Measurements from ENCODE around the gene CCNF.
A peak's percentile ranks its signal among the peaks of the same experiment; 100 is the strongest.

Gene CCNF

DNA sequence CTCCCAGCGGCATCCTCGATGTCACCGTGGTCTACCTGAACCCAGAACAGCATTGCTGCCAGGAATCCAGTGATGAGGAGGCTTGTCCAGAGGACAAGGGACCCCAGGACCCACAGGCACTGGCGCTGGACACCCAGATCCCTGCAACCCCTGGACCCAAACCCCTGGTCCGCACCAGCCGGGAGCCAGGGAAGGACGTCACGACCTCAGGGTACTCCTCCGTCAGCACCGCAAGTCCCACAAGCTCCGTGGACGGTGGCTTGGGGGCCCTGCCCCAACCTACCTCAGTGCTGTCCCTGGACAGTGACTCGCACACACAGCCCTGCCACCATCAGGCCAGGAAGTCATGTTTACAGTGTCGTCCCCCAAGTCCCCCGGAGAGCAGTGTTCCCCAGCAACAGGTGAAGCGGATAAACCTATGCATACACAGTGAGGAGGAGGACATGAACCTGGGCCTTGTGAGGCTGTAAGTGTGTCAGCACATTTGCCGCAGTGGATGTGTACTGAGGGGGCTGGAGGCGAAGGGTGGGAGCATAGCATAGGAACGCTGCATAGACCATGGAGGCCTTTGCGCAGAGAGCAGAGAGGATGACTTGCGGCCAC lies 27.4 kb downstream of the CCNF start:
- no peak for DNase-seq (ENCODE audit: low read depth, low spot score)

DNA sequence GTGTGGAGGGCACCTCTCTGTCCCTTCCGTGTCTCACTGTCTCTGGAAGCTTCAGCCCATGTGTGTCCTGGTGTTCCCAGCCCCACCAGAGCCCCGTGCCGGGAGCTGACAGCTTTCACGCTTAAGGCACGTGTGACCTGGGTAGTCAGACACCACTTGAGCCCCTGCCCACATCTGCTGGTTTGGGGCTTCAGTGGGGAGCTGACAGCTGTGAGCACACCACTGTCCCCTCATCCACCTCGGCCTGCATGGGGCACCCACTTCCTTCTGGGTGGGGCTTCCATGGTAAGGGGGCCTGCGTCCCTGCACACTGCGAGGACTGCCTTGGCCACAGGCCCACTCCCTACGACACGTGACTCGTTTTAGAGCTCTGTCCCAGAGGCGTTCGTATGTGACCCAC lies 28.0 kb downstream of the CCNF start:
- DNase-seq (ENCODE audit: low read depth, low spot score) = no peak

DNA sequence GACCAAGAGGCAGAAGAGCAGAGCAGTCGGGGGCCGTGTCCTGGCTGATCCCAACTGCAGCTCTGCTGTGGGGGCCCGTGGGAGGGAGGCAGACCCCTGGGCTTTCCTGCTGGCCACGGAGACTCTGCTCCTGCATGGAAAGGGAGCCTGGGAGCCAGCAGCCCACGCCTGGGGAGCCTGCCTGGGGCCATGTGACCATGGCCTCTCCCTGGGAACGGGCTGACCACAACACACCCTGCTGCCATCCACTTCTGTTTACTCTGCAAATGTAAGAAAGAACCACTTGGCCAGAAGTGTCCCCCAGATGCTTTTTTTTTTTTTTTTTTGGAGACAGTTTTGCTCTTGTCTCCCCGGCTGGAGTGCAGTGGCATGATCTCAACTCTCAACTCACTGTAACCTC lies 28.7 kb downstream of the CCNF start:
- DNase-seq (ENCODE audit: low read depth, low spot score) = no peak

DNA sequence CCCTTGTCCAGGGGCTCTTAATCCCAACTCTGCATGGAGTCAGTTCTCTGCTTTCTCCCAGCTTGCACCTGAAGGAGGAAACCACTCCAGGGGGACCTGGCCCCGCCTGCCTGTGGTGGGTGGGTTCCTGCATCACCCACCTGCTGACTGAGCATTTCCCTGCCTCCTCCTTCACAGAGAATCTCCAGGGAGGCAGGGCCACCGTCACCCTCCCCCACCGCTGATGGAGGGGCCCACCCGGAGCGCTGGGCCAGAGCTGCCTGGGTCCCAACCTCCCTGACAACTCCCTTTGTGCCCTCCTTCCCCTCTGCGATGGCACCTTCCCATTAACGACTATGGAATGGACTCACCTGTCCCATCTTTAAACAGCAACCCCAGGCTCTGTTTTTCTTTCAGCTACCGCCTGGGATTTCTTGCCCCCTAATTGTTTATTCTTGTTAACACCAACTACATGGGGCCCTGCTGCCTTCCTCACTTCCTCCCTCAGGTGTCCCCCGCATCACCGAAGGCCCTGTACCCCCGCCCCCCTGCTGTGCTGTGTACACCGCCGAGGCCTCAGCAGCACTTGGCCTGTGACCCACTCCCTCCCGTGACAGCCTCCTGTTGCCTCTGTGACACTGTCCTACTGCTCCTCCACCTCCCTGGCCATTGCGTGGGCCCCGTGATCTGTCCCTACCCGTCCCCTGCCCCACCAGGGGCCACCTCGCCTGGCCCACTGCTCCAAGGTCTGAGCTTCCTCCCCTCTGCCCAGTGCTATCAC lies 29.8 kb downstream of the CCNF start:
- no peak for DNase-seq (ENCODE audit: low read depth, low spot score)

DNA sequence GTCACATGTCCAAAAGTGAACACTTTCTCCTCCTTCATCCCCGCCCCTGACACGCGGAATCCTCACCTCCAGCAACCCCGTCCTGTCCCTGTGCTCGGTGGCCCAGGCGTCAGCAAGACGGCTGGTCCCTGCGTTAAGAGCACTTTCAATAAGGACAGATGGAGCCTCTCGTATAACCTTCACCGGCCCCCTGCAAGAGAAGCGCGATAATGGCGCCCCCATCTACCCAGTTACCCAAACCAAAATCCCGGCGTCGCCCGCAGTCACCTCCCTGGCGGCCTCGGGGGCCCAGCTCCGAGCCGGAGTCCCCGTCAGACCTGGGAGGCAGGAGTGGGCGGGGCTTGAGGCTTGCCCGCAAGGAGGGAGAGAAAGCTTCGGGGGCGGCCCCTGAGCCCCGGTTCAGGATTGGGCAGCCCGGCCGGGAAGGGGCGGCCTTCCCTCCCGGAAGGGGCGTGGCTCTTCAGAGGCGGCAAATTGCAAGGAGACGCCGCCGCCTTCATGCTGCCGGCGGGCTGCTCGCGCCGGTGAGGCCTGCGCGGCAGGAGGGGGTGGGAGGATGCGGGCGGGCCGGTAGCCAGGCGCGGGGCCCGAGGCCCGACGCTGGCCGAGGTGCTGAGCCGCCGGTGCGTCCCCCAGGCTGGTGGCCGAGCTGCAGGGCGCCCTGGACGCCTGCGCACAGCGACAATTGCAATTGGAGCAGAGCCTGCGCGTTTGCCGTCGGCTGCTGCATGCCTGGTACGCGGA lies 30.6 kb downstream of the CCNF start, which contains the start of gene TEDC2:
Gene TEDC2, plus strand, starts transcription at position 463 of the 744 bp plus-strand sequence. Its CDS starts 36 bp downstream, at position 499.
- peak; percentile 98 for DNase-seq (ENCODE audit: low read depth, low spot score)

DNA sequence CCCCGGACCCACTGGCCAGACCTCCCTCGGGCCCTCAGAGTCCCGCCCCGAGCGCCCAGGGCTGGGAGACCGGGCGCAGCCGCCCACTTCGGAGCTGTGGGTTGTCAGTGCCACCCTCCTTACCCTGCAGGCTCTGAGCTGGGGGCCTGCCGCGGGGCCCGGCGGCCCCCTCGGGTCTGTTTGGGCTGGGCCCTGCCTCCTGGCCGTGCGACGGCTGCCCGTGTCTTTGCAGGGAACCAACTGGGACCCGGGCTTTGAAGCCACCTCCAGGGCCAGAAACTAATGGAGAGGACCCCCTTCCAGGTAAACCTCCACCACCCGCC lies 31.1 kb downstream of the CCNF start:
- no peak for DNase-seq (ENCODE audit: low read depth, low spot score)

DNA sequence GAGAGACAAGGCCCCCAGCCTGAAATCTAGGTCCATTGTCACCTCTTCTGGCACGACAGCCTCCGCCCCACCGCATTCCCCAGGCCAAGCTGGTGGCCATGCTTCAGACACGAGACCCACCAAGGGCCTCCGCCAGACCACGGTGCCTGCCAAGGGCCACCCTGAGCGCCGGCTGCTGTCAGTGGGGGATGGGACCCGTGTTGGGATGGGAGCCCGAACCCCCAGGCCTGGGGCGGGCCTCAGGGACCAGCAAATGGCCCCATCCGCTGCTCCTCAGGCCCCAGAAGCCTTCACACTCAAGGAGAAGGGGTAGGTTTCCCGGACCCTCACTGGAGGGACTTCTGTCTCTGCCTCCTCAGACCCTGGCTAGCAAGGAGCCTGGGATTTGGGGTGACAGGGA lies 31.7 kb downstream of the CCNF start:
- no peak for DNase-seq (ENCODE audit: low read depth, low spot score)

DNA sequence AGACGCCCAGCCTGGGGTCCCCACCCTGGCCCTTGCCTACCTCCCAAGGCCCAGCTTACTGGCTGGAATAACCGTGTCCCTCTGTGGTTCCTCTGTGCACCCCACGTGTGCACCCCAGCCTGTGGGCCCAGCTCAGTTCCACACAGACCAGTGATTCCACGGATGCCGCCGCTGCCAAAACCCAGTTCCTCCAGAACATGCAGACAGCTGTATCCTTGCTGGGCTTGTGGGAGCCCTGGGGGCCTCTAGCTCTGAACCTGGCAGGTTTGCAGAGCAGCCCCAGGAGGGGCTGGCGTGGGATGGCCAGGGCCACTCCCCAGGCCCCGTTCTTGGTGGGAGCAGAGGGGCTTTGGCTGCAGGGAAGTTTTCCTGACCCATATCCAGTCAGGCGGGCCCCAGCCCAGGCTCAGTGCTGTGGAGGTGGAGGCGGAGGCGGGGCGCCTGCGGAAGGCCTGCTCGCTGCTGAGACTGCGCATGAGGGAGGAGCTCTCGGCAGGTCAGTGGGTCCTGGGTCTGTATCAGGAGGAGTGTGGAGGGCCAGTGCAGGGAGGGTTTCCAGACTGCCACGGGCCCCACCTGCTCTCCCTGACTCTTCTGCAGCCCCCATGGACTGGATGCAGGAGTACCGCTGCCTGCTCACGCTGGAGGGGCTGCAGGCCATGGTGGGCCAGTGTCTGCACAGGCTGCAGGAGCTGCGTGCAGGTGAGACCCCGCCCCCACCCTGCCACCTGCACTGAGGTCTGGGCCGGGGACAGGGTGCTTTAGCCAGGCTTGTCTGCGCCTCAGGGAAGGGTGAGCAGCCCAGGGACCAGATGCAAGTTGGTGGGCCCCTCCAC lies 33.0 kb downstream of the CCNF start:
- DNase-seq (ENCODE audit: low read depth, low spot score) = no peak

DNA sequence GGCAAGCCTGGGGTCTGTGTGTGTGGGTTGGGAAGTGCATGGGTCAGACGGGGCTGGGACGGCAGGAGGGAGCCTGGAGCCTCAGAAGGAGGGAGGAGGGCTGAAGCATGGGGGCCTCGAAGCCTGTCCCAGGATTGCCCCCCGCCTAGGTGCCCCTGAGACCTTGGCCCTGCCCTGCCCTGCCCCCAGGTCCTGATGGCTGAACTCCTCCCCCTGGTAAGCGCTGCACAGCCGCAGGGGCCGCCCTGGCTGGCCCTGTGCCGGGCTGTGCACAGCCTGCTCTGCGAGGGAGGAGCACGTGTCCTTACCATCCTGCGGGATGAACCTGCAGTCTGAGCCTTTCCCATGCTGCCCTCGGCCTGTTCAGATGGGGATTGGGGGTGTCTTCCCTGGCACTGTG lies 35.1 kb downstream of the CCNF start:
- no peak for DNase-seq (ENCODE audit: low read depth, low spot score)

DNA sequence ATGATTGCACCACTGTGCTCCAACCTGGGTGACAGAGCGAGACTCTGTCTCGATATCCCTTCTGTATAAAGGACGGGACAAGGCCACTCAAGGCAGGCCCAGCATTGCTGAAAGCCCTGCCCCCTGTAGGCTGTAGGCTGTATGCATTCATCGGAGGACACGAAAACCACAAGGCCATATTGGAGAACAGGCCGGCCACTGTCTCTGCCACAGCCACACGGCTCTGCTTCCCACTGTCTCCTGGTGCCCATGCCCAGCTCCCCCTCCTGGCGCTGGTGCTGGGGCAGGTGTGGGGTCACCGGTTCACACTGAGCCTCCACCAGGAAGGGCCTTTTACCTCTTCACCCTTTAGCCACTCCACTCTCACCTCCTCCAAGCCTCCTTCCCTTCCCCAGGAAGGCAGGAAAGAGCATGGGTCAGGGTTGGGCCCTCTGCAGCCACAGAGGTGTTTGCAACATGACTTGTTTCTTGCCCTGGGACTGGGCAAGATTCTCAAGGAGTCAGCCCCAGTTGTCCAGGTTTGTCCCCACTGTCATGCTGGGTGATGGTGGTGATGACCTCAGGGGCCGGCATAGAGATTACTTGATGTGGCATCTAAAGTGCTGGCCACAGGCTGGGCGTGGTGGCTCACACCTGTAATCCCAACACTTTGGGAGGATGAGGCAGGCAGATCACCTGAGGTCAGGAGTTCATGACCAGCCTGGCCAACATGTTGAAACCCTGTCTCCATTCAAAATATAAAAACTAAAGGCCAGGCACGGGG lies 36.6 kb downstream of the CCNF start:
- no peak for DNase-seq (ENCODE audit: low read depth, low spot score)

DNA sequence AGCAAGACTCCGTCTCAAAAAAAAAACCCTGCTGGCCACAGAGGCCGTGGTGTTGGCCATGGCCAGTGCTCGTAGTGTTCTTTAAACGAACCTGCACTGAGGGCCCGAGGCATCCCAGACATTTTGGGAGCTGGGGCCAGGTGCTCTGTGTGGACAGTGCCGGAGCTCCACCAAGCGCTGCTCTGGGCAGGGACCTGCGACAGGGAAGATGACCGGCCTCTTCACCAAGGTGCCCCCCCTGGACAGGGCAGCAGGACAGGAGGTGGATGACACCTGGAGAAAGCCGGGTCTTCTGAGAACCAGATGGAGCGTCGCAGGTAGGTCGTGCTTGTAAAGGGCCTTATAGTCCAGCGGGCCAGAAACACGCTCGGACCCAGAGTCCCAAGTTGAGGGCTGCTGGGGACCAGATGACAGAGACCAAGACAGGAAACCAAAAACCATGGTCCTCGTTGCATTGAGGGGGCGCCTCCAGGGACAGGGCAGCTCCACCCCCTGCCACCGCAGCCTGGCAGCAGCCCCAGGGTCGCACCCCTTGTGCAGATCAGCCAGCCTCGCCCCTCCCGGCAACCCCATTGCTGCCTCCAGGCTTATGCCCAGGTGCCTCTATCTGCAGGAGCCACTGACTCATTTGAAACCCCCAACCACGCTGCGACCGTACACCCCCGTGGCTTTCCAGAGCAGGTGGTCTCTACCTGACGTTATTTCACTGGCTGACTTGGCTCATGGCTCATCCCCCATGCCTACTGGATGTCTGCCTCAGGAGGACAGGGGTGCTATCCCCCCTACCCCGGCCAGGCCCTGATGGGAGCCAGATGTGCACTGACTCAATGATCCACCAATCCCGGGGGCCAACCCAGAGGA lies 37.6 kb downstream of the CCNF start:
- no peak for DNase-seq (ENCODE audit: low read depth, low spot score)

DNA sequence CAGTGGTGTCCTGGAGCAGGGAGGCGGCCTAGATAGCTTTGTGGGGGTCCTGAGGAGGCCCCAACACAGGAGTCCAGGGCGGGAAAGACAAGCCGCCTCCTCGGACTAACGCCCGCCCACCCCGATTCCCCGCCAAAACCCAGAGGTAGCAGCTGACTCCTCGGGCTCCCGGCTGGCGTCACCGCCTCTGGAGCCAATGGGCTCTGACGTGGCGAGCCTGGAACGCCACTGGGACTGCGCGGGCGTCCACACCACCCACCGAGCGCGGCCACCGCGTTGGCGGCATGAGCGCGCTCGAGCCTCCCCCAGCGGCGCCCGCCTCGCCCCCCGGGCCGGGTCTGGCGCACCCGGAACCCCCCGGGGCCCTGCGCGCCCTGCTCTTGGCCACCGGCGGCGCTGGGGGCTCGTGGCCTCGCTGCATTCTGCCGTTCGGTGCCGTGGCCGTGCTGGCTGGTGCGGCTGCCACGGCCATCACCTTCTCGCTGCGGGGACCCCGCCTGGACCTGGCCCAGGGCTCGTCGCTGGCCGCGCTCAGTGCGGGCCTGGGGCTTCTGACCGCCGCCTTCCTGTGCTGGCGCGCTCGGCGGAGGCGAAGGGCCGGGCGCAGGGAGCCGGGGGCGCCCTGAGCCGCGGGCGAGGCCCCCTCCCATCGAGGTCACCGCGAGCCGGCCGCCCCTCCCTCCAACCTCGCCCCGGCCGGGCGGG lies 38.4 kb downstream of the CCNF start:
- peak; percentile 88 for DNase-seq (ENCODE audit: low read depth, low spot score)

DNA sequence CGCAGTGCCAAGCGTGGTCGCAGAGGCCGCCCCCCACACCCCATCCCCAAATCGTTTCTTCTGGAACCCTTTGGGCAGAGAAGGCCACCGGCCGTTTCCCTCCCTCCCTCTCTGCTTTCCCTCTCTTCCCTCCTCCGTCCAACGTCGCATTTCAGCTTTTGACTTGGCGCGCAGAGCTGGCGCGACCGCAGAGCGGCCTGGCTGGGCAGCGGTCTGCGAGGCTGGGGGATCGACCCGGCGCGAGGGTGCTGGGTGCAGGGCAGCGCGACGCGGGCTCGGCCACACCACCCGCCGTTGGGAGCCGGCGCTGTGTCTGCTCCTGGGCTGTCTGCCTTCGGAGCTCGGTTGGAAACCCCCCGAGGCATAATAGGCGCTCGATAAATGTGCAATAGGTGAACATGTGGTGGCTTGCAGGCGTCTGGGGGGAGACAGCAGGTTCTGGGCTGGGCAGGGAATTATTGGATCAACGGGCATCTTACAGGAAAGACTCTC lies 39.0 kb downstream of the CCNF start:
- peak; percentile 70 for DNase-seq (ENCODE audit: low read depth, low spot score)

DNA sequence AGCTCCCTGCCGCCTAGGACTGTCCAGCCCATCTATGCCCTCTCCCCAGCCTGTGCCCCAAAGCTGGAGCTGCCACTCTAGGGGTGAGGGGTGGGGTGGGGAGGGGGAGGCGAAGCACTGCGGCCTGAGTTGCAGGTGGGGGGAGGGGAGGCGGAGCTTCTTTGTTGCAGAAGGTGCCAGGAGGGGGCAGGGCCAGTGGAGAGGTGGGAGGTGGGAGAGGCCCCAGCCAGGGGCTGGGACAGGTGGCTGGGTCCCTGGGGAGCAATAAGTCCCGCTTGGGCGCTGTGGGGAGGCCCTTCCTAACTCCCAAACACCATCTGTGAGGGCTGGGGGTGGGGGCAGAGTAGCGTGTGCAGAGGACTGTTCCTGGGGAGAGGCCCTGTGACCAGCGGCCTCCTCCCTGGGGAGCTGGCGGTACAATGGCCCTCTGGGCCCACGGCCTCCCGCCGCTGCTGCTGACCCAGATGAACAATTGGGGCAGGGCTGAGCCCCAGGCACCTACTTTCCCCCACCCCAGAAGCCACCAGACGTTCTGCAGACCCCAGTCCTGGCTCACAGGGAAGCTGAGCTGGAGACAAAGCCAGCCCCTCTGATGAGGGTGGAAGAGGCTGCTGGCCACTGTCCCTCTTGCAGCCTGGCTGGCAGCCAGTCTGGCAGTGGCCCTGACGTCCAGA lies 39.6 kb downstream of the CCNF start:
- peak; percentile 20 for DNase-seq (ENCODE audit: low read depth, low spot score)

DNA sequence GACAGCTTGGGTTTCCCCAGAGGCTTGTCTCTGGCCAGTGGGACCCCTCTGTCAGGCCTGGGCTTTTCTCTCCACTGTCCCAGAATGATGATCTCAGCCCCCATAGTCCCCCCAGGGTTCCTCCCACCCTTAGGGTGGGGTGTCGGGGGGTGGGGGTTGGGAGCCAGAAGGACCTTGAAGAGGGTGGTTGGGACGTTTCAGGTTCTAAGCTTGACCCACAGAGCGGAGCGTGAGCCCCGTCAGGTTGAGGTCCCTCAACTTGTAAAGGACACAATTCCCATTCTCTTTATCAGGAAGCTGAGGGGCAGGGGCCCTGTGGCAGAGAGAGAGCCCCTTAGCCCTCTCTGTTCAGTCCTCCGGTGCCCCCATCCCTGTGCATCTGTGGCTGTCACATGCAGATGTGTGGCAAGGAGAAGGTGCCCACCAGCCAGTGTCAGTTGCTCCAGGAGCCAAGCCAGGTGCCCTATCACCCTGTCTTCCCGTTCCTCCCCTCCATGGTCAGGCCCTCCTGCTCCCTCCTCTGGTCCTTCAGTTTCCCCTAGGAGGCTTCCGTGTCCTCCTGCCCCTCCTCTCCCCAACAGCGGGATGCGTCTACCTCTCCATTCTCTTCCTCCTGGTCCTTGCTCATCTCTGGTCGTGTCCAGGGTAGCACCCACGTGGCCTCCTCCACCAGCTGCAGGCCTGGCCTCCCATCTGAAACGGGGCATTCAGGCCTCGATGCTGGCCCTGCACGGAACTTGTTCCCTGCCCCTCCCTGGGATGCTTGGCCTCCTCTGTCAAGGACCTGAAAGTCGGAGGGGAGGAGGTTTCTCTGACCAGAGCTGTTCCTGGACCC lies 40.4 kb downstream of the CCNF start:
- DNase-seq (ENCODE audit: low read depth, low spot score) = no peak

DNA sequence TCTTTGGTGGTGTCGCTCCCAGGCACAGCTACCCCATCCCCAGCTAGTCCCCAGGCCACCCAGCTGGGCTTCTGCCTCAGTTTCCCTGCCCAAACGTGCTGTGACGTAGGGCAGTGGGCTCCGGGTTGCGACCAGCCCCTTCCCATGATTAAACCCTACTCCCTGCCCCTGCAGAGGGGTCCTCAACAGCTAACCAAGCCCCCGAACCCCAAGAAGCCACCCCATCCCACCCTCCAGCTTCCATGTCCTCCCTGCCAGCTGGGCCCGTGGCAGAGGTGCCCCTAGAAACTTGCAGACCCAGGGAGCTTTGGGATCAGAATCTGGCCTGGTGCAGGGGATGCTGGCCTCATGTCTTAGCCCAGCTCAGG lies 41.0 kb downstream of the CCNF start:
- DNase-seq (ENCODE audit: low read depth, low spot score) = no peak

DNA sequence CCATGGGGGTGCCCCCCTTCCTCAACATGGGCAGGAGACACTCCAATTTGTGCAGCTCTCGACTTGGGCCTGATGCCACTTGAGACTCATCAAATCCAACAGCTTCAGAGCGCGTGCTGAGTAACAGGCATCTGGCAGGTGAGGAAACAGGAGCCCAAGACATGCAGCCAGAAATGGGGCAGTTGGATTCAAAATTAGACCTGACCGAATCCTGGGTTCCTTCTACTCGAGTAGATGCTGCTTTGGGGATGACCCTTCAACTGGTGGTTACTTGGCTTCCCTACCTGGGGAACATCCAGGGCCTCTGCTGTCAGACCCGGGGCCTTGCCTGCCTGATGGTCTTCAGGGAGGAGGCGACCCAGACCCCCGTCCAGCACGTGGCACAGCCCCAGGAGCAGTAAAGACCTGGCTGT lies 41.4 kb downstream of the CCNF start:
- DNase-seq (ENCODE audit: low read depth, low spot score) = peak; percentile 28

DNA sequence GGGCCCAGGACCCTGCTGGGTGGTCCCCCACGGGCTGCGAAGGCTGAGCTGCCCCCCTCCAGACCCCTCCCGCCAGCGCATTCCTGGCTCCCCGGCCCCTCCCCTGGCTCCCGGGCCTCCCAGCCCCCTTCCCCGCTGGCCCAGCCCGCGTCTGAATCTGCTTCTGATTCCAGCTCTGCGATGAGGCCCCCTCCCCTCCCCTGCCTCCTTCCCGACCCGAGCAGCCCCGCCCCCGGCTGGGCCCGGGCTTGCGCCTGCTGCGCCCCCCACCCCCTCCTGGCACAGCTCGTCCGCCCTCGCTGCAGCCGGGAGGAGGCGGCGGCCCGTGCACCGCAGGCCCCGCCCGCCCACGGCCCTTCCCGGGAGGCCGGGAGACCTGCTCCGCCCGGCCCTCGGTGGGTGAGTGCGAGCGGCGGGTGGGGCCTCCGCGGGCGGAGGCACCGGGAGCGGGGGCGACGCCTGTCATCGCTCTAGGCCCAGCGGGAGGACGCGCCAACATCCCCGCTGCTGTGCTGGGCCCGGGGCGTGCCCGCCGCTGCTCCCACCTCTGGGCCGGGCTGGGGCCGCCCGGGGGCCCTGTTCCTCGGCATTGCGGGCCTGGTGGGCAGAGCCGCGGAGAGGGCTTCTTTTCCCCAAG lies 41.9 kb downstream of the CCNF start, which contains the start of gene NTN3:
Gene NTN3, plus strand, starts transcription at position 282 of the 637 bp plus-strand sequence. CDS start 405 bp downstream, outside the sequence.
- DNase-seq (ENCODE audit: low read depth, low spot score) = peak; percentile 59
